ENCODE data around the gene USP19. TPM values are rescaled to one million over a fixed set of nuclear protein-coding genes. Genes with fewer than 3 reads are reported as not detected.

Gene USP19
- polyA plus RNA-seq, 3 donors: 18.4 to 55.7 (median 24.1) TPM

DNA sequence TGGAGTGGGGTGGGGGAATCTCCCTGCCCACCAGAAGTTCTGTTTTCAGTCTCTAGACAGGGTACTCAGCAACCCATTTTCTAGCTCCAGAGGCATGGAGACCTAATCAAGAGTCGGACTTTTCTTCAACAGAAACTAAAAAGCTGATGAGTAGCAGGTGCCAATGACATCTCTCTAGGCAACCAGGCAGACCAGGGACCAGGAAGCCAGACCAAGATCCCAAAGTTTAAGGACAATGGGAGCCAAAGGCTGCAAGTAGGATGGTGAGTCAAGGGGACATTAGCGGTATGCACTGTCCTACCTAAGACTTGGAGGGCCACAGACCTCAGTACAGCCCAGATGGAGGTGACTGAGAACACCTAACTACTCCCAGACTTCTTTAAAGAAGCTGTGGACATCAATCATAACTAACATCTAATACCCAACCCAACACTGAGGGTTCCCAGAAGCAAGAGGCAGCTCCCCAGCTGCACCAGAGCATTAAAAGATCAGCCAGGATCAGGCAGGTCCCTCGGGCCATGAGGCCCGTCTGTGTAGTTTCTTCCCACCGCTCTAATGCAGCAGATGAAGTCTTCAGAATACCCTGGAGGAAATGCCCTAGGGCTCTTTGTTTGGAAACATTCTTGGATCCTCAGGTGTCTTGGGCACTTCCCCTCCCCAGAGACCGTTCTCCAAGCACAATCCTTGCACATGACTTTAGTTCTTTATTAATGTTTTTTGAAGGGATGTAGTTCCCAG is 44.5 kb upstream of the USP19 start:
- WGBS (ENCODE audit: insufficient coverage): 57% methylated on average over 5 of the region's 6 CpGs
- Mint-ChIP-seq H3K27me3 (ENCODE audit: low read depth in 3 of 3) (peaks cover 0 to 9% (median 2%) of the 10 kb centered on the region in 3 donors), H3K4me3 (peak overlapping the region; percentile 85 to 91), H3K36me3 (peaks cover 22 to 45% of the 10 kb centered on the region in 2 donors), H3K4me1 (peaks cover 30% of the 10 kb centered on the region), H3K27ac (peak overlapping the region; percentile 83 to 94 (median 89)), H3K9me3 (peaks cover 0 to 14% (median 7%) of the 10 kb centered on the region in 7 donors)
- H3K9ac ChIP-seq (ENCODE audit: insufficient read depth, low read length, poor library complexity, severe bottlenecking): peak overlapping the region; percentile 72
- TF ChIP-seq, protein P1, sequence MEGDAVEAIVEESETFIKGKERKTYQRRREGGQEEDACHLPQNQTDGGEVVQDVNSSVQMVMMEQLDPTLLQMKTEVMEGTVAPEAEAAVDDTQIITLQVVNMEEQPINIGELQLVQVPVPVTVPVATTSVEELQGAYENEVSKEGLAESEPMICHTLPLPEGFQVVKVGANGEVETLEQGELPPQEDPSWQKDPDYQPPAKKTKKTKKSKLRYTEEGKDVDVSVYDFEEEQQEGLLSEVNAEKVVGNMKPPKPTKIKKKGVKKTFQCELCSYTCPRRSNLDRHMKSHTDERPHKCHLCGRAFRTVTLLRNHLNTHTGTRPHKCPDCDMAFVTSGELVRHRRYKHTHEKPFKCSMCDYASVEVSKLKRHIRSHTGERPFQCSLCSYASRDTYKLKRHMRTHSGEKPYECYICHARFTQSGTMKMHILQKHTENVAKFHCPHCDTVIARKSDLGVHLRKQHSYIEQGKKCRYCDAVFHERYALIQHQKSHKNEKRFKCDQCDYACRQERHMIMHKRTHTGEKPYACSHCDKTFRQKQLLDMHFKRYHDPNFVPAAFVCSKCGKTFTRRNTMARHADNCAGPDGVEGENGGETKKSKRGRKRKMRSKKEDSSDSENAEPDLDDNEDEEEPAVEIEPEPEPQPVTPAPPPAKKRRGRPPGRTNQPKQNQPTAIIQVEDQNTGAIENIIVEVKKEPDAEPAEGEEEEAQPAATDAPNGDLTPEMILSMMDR (IDR thresholded peaks at IDR 0.05): no peak
- H3K27me3 ChIP-seq (ENCODE audit: control insufficient read depth in 2 of 2, insufficient read depth in 2 of 2, low read length in 2 of 2): no peaks in the 10 kb centered on the region
- H3K4me1 ChIP-seq (ENCODE audit: control insufficient read depth in 1 of 2, insufficient read depth in 2 of 2, low read length in 2 of 2): peaks cover 26 to 49% of the 10 kb centered on the region in 2 donors
- peaks cover 35% of the 10 kb centered on the region for H4K20me1 ChIP-seq (ENCODE audit: insufficient read depth, low read length)
- intact Hi-C loops (cut with micrococcal nuclease): no loop called here
- peak overlapping the region; percentile 80 for H3K4me2 ChIP-seq (replicated peaks; ENCODE audit: extremely low read depth, low read length, poor library complexity, severe bottlenecking)
- peak overlapping the region; percentile 63 to 80 for H3K27ac ChIP-seq (ENCODE audit: low read depth in 1 of 2, low read length in 2 of 2)
- peak overlapping the region; percentile 99 for H2AFZ ChIP-seq (ENCODE audit: insufficient read depth, low read depth, low read length, poor library complexity, severe bottlenecking)
- peaks cover 40% of the 10 kb centered on the region for H3K79me2 ChIP-seq (ENCODE audit: insufficient read depth, low read length)
- DNase-seq: no peak
- H3K4me3 ChIP-seq (replicated peaks in 1 of 3; ENCODE audit: low read depth in 2 of 3, low read length in 3 of 3): peak overlapping the region; percentile 66 to 88 (median 84)
- peaks cover 0 to 7% of the 10 kb centered on the region in 2 donors for H3K9me3 ChIP-seq (replicated peaks in 1 of 2; ENCODE audit: control insufficient read depth in 1 of 2, insufficient read depth in 1 of 2, low read length in 2 of 2)
- H3K36me3 ChIP-seq (replicated peaks in 1 of 2; ENCODE audit: control insufficient read depth in 1 of 2, insufficient read depth in 2 of 2, low read length in 2 of 2): peaks cover 13 to 30% of the 10 kb centered on the region in 2 donors

DNA sequence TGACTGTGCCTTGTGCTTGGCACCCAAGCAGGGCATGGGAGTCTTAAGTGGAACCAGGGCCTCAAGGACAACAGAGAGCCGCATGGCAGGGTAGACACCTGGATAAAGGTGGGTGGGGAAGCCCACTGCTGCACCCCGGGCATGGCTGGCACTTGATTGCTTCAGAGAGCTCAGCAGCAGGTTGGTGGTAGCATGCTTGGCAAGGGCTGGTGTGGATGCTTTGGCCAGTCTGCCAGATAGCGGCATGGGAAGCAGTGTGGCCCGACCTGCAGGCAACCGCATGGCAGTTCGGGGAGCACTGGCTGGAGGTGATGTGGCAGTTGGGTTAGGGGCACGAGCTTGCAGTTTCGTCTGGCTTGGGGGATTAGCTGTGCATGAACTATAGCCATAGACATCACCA is 43.0 kb upstream of the USP19 start:
- H3K9ac ChIP-seq (ENCODE audit: insufficient read depth, low read length, poor library complexity, severe bottlenecking): no peak overlapping the region
- no peak overlapping the region for H3K27ac ChIP-seq (ENCODE audit: low read depth in 1 of 2, low read length in 2 of 2)
- H3K36me3 Mint-ChIP-seq: peaks cover 22 to 47% of the 10 kb centered on the region in 2 donors
- H3K4me1 ChIP-seq (ENCODE audit: control insufficient read depth in 1 of 2, insufficient read depth in 2 of 2, low read length in 2 of 2): peaks cover 26 to 49% of the 10 kb centered on the region in 2 donors
- peaks cover 32% of the 10 kb centered on the region for H3K4me1 Mint-ChIP-seq
- peaks cover 0 to 7% of the 10 kb centered on the region in 2 donors for H3K9me3 ChIP-seq (replicated peaks in 1 of 2; ENCODE audit: control insufficient read depth in 1 of 2, insufficient read depth in 1 of 2, low read length in 2 of 2)
- H4K20me1 ChIP-seq (ENCODE audit: insufficient read depth, low read length): peaks cover 35% of the 10 kb centered on the region
- peaks cover 40% of the 10 kb centered on the region for H3K79me2 ChIP-seq (ENCODE audit: insufficient read depth, low read length)
- H2AFZ ChIP-seq (ENCODE audit: insufficient read depth, low read depth, low read length, poor library complexity, severe bottlenecking): no peak overlapping the region
- H3K27me3 Mint-ChIP-seq (ENCODE audit: low read depth in 3 of 3): peaks cover 0 to 6% (median 2%) of the 10 kb centered on the region in 3 donors
- H3K36me3 ChIP-seq (replicated peaks in 1 of 2; ENCODE audit: control insufficient read depth in 1 of 2, insufficient read depth in 2 of 2, low read length in 2 of 2): peaks cover 13 to 30% of the 10 kb centered on the region in 2 donors
- intact Hi-C loops (cut with micrococcal nuclease): no loop called here
- TF ChIP-seq, protein P1 (IDR thresholded peaks at IDR 0.05): no peak
- no peaks in the 10 kb centered on the region for H3K27me3 ChIP-seq (ENCODE audit: control insufficient read depth in 2 of 2, insufficient read depth in 2 of 2, low read length in 2 of 2)
- H3K27ac Mint-ChIP-seq: no peak overlapping the region
- DNase-seq: peak in 1 of 3 donors; percentile 3
- no peak overlapping the region for H3K4me2 ChIP-seq (replicated peaks; ENCODE audit: extremely low read depth, low read length, poor library complexity, severe bottlenecking)
- no peak overlapping the region for H3K4me3 ChIP-seq (replicated peaks in 1 of 3; ENCODE audit: low read depth in 2 of 3, low read length in 3 of 3)
- 96% methylated on average over 8 of the region's 8 CpGs for WGBS (ENCODE audit: insufficient coverage)
- H3K9me3 Mint-ChIP-seq: peaks cover 0 to 14% (median 6%) of the 10 kb centered on the region in 7 donors
- H3K4me3 Mint-ChIP-seq: no peak overlapping the region
